ENCODE measurements around the gene RMP24.
"Not testable (repeated sequence)": the region's sequence is repeated elsewhere in the genome, so short reads cannot be mapped to it uniquely, and the experiment has no call there.

The RMP24 gene

GRCh38 chr18:35972197-35973000 is at the start of gene RMP24:
TSS of gene RMP24 (plus strand) at chr18:35972679.
- peak; percentile 96 for DNase-seq

- no peak for DNase-seq
Observed at GRCh38 chr18:35923939-35924684, 48.4 kb upstream of the RMP24 start.

DNA sequence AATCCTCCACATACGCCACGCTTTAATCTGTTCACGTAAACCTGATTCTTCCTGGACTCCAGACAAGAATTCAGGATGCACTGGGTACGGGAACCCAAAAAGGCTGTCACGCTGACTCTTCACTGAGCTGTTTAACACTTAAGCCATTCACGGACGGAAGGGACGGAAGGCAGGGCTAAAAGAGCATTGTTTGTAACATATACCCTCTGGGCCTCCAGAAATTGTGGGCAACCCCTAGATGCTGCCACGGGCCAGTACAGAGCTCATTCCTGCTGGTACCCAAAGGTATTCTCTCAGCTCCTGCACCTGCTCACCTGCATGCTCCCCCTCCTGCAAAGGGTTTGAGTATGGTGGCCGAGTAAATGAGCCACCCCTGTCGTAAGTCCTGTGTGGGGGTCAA is 45.6 kb upstream of the RMP24 start:
- no peak for DNase-seq

- no peak for DNase-seq
Observed at GRCh38 chr18:35927430-35927829, 45.0 kb upstream of the RMP24 start.

GRCh38 chr18:35933982-35934381 is 38.5 kb upstream of the RMP24 start:
- DNase-seq: no peak

DNA sequence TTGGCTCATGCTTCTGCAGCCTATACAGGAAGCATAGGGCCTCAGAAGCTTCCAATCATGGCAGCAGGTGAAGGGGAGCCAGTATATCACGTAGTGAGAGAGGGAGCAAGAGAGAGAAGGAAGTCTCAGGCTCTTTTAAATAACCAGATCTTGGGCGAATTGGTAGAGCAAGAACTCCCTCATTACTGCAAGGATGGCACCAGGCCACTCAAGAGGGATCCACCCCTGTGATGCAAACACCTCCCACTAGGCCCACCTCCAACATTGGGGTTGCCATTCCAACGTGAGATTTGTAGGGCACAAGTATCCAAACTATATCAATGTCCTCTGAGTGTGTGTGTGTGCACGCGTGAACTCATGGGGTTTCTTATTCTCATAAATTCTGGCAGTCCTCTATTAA is 37.6 kb upstream of the RMP24 start:
- no peak for DNase-seq

- DNase-seq: no peak
Observed at GRCh38 chr18:35935805-35936204, 36.7 kb upstream of the RMP24 start.

- DNase-seq: no peak
Observed at GRCh38 chr18:35936951-35937350, 35.5 kb upstream of the RMP24 start.

DNA sequence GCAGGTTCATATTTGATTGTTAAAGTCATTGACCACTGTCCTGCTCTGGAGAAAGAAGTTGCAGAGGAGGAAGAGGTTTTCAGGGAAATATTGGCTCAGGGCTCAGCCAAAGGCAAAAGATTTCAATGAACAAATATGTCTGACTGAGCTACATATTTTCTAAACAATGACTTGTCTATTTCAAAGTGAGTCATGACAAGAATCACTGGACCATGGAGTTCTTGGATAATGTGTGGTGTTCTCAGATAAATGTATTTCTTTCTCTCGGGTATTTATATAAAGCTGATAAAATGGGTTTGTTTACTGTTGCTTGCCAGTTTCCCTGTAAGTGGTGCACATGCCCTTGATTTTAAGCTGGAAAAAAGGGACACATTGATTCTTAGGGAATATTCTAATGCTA is 34.3 kb upstream of the RMP24 start:
- DNase-seq: no peak

DNA sequence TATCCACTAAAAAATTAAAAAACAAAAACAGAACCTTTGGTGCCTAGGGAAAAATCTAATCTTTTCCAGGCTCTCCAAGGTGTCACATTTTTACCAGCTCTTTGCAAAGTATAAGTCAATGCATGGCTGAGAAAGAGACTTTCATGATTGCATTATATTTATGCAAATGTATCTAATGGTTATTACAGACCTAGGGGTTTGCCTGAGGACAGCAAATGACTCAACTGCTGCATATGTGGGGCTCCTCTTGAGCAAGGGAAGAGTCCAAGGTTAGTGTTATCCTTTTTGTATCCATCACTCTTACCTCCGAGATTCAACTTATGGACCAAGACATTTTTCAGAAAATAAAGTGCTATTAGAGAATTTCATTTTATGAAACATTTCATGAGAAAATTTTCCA is 33.9 kb upstream of the RMP24 start:
- DNase-seq: no peak

GRCh38 chr18:35939138-35939537 is 33.3 kb upstream of the RMP24 start:
- DNase-seq: no peak

DNA sequence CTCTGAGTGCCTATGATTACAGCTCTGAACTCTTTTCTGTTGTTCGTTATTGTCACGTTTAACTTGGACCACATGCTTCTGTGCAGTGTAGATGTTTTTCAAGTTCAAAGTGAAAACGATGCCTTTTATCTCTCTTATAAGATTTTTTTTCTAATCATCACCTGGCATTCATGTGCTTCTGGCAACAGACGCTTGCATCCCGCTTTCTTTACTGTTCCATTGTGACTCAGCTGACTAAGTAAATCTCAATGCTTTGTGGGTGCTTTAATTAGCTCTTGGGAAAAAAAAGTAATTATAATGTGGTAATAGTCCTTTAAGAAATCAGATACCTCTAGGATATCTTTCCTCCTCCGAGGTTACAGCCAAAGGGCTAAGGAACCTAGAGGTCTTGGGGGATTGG is 31.2 kb upstream of the RMP24 start:
- DNase-seq: no peak

DNA sequence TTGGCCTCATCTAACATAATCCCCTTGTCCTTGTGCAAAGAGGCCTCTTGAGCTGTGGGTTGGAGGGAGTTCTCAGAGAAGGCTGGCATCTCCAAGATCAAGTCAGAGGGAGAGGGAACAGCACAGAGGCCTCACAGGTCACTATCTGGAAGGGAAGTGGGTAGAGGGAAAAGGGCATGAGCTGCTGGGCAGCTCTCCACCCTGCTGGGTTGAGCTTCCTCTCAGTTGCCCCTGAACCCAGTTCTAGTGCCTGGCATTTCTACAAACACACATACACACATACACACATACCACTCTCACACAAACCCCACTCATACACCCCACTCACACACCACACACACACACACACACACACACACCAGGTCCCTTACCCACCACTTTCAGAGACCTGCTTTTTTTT is 30.3 kb upstream of the RMP24 start:
- DNase-seq: no peak

- no peak for DNase-seq
Observed at GRCh38 chr18:35942661-35943060, 29.8 kb upstream of the RMP24 start.

DNA sequence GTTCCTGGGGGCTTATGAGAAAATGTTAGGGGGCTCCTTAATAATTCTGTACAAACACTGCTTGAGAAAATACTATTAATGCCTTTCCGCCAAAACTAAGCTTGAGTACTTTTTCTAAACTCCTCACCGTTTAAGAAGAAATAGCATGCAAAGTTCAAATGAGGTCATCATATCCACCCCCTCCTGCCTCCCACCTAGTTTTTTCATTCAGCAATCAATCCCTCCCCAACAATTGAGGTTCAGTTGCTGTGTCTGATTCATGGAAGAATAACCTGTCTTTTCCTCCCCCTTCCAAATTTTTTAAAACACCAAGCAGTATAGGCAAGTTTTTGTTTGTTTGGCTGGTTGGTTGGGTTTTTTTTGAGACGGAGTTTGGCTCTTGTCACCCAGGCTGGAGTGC is 24.4 kb upstream of the RMP24 start:
- no peak for DNase-seq

GRCh38 chr18:35949090-35949489 is 23.4 kb upstream of the RMP24 start:
- no peak for DNase-seq

- DNase-seq: peak; percentile 58 to 72
Observed at GRCh38 chr18:35949903-35950627, 22.4 kb upstream of the RMP24 start.

GRCh38 chr18:35950628-35950982 is 21.9 kb upstream of the RMP24 start:
- no peak for DNase-seq

DNA sequence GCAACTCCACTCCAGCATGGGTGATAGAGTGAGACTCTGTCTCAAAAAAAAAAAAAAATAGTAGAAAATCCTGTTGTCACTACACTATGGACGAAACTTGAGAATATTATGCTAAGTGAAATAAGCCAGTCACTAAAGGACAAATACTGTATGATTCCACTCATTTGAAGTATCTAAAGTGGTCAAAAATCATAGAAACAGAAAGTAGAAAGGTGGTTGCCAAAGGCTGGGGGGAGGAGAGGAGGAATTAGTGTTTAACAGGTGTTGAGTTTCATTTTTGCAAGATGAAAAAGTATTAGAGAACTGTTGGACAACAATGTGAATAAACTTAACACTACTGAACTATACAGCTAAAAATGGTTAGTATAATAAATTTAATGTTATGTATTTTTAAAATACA is 18.8 kb upstream of the RMP24 start:
- no peak for DNase-seq

- DNase-seq: no peak
Observed at GRCh38 chr18:35956226-35956625, 16.3 kb upstream of the RMP24 start.

- DNase-seq: no peak
Observed at GRCh38 chr18:35962320-35962719, 10.2 kb upstream of the RMP24 start.

GRCh38 chr18:35964319-35964718 is 8.2 kb upstream of the RMP24 start:
- no peak for DNase-seq

- DNase-seq: not testable (repeated sequence)
Observed at GRCh38 chr18:35967866-35968265, 4.6 kb upstream of the RMP24 start.
